ENCODE measurements around the gene RAVER1. TPM values are rescaled to one million over a fixed set of nuclear protein-coding genes. Genes with fewer than 3 reads are reported as not detected.
A peak's percentile ranks its signal among the peaks of the same experiment; 100 is the strongest.

Gene RAVER1
- total RNA-seq, 1 donor from 2014 or later, result 11.1 TPM

- intact Hi-C loops (cut with micrococcal nuclease), result loop anchor here (5.0 to 10.0 kb wide), 2 partner anchors 65 to 118 kb away; partner anchors contain the start of genes ICAM3 and RAVER1
- TF ChIP-seq CTCF (IDR thresholded peaks at IDR 0.05; ENCODE audit: borderline replicate concordance), result peak; percentile 98
- peak overlapping the region; percentile 71 for H3K4me3 ChIP-seq
Measured at GRCh38 chr19:10269333-10270179, 63.8 kb downstream of the RAVER1 start.

GRCh38 chr19:10268071-10268470 is 65.3 kb downstream of the RAVER1 start:
- Histone ChIP-seq H3K27me3 (ENCODE audit: low read depth) (peaks cover 21% of the 10 kb centered on the region), H3K4me3 (no peak overlapping the region), H3K36me3 (no peaks in the 10 kb centered on the region), H3K4me1 (peaks cover 50% of the 10 kb centered on the region), H3K27ac (replicated peaks) (peak overlapping the region; percentile 93), H3K9me3 (replicated peaks) (no peaks in the 10 kb centered on the region)
- no peak for DNase-seq
- TF ChIP-seq CTCF (IDR thresholded peaks at IDR 0.05; ENCODE audit: borderline replicate concordance), result no peak
- intact Hi-C loops (cut with micrococcal nuclease), result loop anchor here (5.0 kb wide), 1 partner anchor 119 kb away; no protein-coding TSS in a partner anchor

More at GRCh38 chr19:10269333-10270179, 63.8 kb downstream of the RAVER1 start:
- no peaks in the 10 kb centered on the region for H3K9me3 ChIP-seq (replicated peaks)
- DNase-seq, result peak; percentile 90
- peak overlapping the region; percentile 93 for H3K27ac ChIP-seq (replicated peaks)
- H3K36me3 ChIP-seq, result no peaks in the 10 kb centered on the region
- H3K4me1 ChIP-seq, result peaks cover 50% of the 10 kb centered on the region
- peaks cover 21% of the 10 kb centered on the region for H3K27me3 ChIP-seq (ENCODE audit: low read depth)

- intact Hi-C loops (cut with micrococcal nuclease), result loop anchor here (5.0 kb wide), 1 partner anchor 121 kb away; no protein-coding TSS in a partner anchor
Measured at GRCh38 chr19:10266706-10267105, 66.6 kb downstream of the RAVER1 start.

More at GRCh38 chr19:10266706-10267105, 66.6 kb downstream of the RAVER1 start:
- peaks cover 21% of the 10 kb centered on the region for H3K27me3 ChIP-seq (ENCODE audit: low read depth)
- peak overlapping the region; percentile 93 for H3K27ac ChIP-seq (replicated peaks)
- TF ChIP-seq CTCF (IDR thresholded peaks at IDR 0.05; ENCODE audit: borderline replicate concordance), result no peak
- peaks cover 45% of the 10 kb centered on the region for H3K4me1 ChIP-seq
- no peak overlapping the region for H3K4me3 ChIP-seq
- DNase-seq, result no peak
- H3K9me3 ChIP-seq (replicated peaks), result no peaks in the 10 kb centered on the region
- H3K36me3 ChIP-seq, result no peaks in the 10 kb centered on the region

Other genes with a start within 250 kb of the RAVER1 start
- gene SHFL, start 247.2 kb downstream of the RAVER1 start, total RNA-seq, result 9.1 TPM
- not detected for gene ANGPTL6, start 230.9 kb downstream of the RAVER1 start, total RNA-seq
- gene PPAN, start 227.2 kb downstream of the RAVER1 start, total RNA-seq, result 23.6 TPM
- 4.1 TPM for gene P2RY11, start 221.8 kb downstream of the RAVER1 start, total RNA-seq
- 172 TPM for gene EIF3G, start 213.6 kb downstream of the RAVER1 start, total RNA-seq
- 23.9 TPM for gene DNMT1, start 138.6 kb downstream of the RAVER1 start, total RNA-seq
- gene S1PR2, start 102.2 kb downstream of the RAVER1 start, total RNA-seq, result 3.5 TPM
- 77.0 TPM for gene MRPL4, start 81.3 kb downstream of the RAVER1 start, total RNA-seq
- 7.1 TPM for gene ICAM1, start 62.4 kb downstream of the RAVER1 start, total RNA-seq
- gene ICAM4, start 46.6 kb downstream of the RAVER1 start, total RNA-seq, result 0.36 TPM
- gene ICAM5, start 43.6 kb downstream of the RAVER1 start, total RNA-seq, result 0.49 TPM
- gene ZGLP1, start 23.7 kb downstream of the RAVER1 start, total RNA-seq, result 0.74 TPM
- gene FDX2, start 17.5 kb downstream of the RAVER1 start, total RNA-seq, result 17.4 TPM
- gene ICAM3, start 6.1 kb upstream of the RAVER1 start, total RNA-seq, result 31.3 TPM
- gene TYK2, start 47.0 kb upstream of the RAVER1 start, total RNA-seq, result 55.1 TPM
- 142 TPM for gene CDC37, start 70.0 kb upstream of the RAVER1 start, total RNA-seq
- gene PDE4A, start 87.0 kb upstream of the RAVER1 start, total RNA-seq, result 20.0 TPM
- 74.5 TPM for gene KEAP1, start 169.8 kb upstream of the RAVER1 start, total RNA-seq
- 0.11 TPM for gene S1PR5, start 183.9 kb upstream of the RAVER1 start, total RNA-seq
- gene ATG4D, start 210.4 kb upstream of the RAVER1 start, total RNA-seq, result 48.7 TPM
- 10.2 TPM for gene KRI1, start 232.5 kb upstream of the RAVER1 start, total RNA-seq
- gene CDKN2D, start 235.4 kb upstream of the RAVER1 start, total RNA-seq, result 9.4 TPM